Glomerular endothelial cell (primary cell): ENCODE measurements around the gene NEURL1. TPM values are rescaled to one million over a fixed set of nuclear protein-coding genes. Genes with fewer than 3 reads are reported as not detected.
A peak's percentile ranks its signal among the peaks of the same experiment; 100 is the strongest.
"Not testable (repeated sequence)": the region's sequence is repeated elsewhere in the genome, so short reads cannot be mapped to it uniquely, and the experiment has no call there.

Experiments
- DNase-seq: peaks from one replicate; pipeline ENCODE4 v3.0.0-alpha.2; 2011; ENCODE audit warnings: low read depth, low spot score; ENCODE audit errors: extremely low read depth
- total RNA-seq: library from RNA; depleted of rRNA; stranded (reverse); fragments of >200 nt; gene quantifications from 2 replicates; pipeline ENCODE4 v1.2.3, GENCODE V29; 2015

NEURL1 gene
- total RNA-seq, 1 donor from 2014 or later = 0.47 TPM

GRCh38 chr10:103463499-103463898 is 30.0 kb upstream of the NEURL1 start:
- no peak for DNase-seq

GRCh38 chr10:103465411-103466179 is 27.9 kb upstream of the NEURL1 start:
- DNase-seq = no peak

DNA sequence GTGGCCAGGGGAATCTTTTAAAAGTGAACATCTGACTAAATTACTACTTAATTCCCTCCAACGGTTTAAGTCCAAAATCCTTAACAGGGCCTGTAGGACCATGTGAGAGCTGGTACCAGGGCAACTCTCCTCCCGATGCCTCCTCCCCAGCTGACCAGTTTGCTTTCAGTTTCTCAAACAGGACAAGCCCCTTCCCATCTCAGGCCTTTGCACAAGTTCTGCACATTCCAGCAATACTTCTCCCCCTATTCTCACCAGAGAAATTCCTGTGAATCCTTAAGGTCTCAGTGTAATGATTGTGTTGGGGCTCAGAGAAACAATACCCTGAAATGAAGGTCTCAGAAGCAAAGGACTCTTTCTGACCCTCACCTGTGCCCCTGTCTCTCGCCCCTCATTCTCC is 26.8 kb upstream of the NEURL1 start:
- DNase-seq = no peak

DNA sequence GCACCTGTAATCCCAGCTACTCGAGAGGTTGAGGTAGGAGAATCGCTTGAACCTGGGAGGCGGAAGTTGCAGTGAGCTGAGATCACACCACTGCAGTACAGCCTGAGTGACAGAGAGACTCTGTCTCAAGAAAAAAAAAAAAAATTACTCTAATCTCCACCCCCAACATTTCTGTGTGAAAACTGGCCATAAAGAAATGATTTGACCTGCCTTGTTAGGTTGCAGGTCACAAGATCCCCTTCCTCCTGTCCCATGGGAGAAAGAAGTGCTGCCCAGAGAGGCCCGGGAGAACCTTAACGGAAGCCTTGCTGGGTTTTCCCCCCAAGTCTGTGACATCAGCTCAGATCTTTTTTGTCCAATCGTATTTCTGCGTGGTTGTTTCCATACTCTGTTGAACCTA is 26.1 kb upstream of the NEURL1 start:
- no peak for DNase-seq

- DNase-seq = no peak
Measured at GRCh38 chr10:103469201-103469600, 24.3 kb upstream of the NEURL1 start.

- DNase-seq = no peak
Measured at GRCh38 chr10:103470761-103471653, 22.5 kb upstream of the NEURL1 start.

DNA sequence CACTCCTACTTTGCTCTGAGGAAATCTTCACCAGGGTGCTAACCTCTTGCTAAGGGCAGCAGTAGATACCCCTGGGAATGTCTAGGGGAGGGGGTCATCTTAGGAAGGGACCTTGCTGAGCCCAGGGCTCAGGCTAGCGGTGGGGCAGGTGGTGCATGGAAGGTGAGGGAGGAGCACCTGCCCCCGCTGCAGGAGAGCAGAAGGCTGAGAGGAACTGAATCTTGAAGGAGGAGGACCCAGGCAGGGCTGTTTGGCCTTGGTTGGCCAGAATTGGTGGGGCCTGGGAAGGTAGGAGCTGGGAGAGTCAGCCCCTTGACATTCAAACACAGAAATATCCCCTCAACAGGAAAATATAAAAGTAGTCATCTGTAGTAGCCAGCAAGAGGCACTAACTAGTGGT is 21.5 kb upstream of the NEURL1 start:
- DNase-seq = no peak

- no peak for DNase-seq
Measured at GRCh38 chr10:103473261-103473671, 20.2 kb upstream of the NEURL1 start.

DNA sequence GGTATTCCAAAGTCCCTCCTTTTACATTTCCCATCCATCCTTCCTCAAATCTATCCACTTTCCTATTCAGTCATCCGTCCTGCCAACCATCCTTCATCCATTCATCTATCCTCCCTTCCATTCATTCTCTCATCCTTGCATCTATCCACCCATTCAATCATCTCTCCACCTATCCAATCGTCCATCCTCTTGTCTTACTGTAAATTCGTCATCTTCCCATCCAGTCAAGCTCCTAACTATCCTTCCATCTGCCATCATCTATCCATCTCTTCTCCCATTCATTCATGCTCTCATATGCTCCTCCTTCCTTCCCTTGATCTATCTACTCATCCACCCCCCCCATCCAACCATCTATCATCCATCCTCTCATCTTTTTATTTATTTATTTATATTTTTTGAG is 19.4 kb upstream of the NEURL1 start:
- DNase-seq = no peak

DNA sequence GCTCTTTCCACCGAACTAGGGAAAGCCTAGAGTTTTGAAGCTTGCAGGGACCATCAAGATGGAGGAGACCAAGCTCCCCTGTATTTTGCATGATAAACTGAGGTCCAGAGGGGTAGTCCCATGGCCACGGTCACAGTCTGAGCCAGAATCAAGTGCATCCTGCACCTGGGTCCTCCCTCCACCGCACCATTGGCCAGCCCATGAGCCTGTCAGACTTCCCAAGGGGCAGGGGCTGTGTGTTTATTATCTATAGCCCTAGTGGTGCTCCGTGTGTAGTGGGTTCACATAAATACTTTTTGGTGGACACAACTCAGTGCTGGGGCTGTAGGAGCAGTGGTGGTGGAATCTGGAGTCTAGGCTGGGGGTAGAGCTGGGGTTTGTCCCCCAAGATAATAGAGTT is 18.1 kb upstream of the NEURL1 start:
- no peak for DNase-seq

DNA sequence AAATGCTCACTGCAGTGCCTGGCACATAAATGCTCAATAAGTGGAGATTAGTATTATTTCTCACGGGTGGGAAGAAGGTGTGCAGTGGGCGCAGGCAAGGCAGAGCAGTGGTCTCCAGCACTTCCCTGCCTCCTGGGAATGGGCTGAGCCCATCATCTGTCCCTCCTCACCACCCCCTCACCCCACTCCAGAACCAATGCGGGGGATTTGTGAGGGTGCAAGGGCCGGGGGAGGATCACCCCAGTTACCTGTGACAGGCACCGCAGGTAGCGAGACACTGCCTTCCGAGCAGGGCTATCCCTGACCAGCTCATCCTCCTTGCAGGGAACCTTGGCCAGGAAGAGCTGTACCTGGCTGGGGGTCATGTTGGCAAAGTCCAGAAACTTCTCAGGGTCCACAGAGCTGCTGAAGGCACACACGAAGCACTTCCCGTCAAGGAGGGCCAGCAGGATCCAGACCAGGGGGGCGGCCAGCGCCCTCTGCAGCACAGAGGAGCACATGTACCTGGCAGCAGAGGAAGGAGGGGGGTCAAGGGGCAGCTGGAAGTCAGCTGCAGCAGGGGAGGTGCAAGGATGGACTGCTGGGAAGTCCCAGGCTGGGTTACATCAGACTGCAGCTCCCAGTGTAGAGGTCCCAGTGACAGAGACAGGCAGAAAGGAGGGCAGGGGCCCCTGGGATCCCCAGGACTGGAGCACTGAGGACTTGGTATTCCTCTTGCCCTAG is 17.3 kb upstream of the NEURL1 start:
- no peak for DNase-seq

DNA sequence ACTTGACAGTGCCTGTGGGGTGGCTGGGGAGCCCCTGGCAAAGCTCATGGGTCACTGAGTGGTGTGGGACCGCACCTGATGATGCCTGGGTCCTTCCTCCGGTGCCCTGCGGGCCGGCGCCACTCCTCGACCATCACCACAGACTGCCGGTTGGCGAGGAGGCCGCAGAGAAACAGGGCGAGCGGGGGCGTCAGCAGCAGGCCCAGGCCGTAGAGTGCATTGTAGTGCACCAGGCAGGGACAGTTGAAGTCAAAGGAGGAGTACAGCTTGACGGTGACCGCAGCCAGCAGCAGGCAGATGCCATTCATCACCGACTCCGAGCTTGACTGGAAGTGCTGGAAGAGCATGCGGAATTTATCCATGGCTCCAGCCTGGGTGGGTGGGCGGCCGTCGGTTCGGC is 14.8 kb upstream of the NEURL1 start:
- DNase-seq = no peak

GRCh38 chr10:103479135-103479534 is 14.4 kb upstream of the NEURL1 start, which contains the start of gene CALHM3:
Gene CALHM3, minus strand, starts transcription at chr10:103479240. Its CDS starts 208 bp downstream, at chr10:103479032.
- no peak for DNase-seq

GRCh38 chr10:103480521-103480920 is 13.0 kb upstream of the NEURL1 start:
- DNase-seq = no peak

DNA sequence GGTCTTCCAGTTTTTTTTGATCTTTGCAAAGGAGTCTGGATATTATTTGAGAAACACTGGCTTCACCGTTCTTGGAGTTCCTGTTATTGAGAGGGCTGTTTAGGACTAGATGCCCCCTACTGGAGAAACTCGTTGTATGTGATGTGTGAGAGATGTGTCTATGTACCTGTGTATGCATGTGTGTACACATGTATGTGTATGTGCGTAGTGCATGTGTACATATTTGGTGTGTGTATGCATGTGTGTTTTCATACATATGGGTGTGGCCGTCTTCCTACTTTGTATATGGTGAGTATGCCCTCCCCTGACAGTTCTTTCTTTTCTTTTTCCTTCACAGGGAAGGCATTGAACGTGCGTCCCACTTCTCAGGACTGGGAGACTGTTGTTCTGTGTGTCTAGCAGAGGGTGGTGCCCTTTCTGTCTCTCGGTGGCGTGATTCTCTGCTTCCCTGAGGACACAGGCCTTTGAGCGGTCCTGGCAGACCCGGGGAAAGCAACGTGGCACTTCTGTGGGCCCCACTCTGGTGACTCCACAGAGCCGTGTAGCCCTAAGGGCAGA is 11.5 kb upstream of the NEURL1 start:
- DNase-seq = peak; percentile 60

GRCh38 chr10:103486635-103487409 is 6.7 kb upstream of the NEURL1 start:
- DNase-seq = not testable (repeated sequence)

DNA sequence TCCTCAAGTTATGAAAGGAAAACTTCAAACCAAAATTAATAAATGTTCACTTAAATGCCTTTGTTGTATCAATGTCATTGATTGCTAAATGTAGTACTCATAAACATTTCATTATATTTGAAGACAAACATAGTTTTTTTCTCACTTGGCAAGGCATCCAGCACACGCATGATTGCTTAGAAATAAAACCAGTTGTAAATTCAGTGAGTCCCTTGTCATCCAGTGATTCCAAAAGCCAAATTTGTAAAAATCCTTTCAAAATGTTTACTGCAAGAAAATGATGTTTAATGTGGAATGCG is 6.1 kb upstream of the NEURL1 start:
- DNase-seq = no peak

DNA sequence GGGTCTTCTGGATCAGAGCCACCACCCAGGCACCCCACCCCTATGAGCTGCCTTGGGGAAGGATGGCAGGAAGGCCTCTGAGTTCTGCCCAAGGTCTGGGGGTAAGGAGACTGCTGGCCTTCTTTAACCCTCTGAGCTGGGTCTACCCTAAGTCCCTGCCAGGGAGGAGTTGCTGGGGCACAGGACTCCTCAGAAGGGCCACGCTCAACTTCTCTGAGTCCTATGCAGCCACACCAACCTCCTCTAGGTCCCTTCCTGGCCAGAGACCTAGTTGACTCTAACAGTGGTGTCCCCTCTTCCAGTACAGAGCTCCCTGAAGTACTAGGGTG is 2.6 kb upstream of the NEURL1 start:
- no peak for DNase-seq

GRCh38 chr10:103491729-103492364 is 1.7 kb upstream of the NEURL1 start:
- no peak for DNase-seq

DNA sequence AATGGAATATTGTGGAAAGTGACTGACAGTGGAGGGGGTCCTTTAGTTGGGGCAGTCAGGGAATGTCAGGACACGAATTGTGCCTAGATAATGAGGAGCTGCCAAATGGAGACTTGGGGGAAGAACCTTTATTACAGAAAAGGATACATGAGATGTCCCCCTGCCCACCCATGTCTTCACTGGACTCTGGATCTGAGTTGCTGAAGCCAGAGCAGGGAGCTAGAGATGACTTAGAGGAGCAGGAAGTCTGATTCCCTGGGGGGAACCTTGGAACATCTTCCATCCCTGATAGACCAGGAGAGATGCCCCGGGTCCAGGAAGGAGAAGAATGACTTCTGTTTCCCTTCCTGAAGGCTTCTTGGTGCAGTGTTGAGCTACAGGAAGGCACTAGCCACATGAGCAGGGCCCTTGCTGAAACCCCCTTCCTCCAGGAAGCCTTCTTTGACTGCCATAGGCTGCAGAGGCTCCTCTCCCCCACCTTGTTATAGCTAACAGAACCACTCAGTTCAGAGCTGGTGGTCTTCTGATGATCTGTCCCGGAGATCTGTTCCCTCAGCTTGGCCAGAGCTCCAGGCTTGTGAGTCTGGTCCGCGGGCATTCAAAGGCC is 747 bp upstream of the NEURL1 start:
- no peak for DNase-seq
